NB4 (cell line): Measurements from ENCODE around the gene FAM120C.

Experiments used
- POLR2A ChIP-seq: IDR thresholded peaks from 2 replicates; pipeline ENCODE4 v1.6.1; 2011; ENCODE audit warnings: mild to moderate bottlenecking; ENCODE audit not compliant: insufficient read length; ENCODE audit errors: extremely low read depth
- TF ChIP-seq, protein P1 (sequence below): IDR thresholded peaks from one replicate; pipeline ENCODE4 v1.5.1; 2012; ENCODE audit warnings: low read depth, low read length

DNA sequence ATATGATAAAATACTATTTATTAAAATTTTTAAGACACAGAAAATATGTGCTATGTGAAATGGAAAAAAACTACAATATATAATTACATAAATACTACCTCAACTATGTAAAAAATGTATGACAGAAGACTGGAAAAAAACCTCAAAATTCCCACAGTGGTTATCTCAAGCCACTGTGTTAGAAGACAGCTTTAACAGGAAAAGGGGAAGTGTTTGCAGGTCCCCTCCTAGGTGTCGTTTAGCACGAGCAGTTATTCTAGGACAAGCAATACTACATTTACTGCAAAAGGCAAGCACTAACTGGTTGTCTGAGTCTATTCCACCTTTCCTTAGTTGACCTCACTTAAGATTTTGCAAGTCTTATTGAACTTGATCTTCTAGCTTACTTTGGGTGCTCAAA is 93.9 kb downstream of the FAM120C start:
- no peak for TF ChIP-seq POLR2A
- TF ChIP-seq, protein P1, sequence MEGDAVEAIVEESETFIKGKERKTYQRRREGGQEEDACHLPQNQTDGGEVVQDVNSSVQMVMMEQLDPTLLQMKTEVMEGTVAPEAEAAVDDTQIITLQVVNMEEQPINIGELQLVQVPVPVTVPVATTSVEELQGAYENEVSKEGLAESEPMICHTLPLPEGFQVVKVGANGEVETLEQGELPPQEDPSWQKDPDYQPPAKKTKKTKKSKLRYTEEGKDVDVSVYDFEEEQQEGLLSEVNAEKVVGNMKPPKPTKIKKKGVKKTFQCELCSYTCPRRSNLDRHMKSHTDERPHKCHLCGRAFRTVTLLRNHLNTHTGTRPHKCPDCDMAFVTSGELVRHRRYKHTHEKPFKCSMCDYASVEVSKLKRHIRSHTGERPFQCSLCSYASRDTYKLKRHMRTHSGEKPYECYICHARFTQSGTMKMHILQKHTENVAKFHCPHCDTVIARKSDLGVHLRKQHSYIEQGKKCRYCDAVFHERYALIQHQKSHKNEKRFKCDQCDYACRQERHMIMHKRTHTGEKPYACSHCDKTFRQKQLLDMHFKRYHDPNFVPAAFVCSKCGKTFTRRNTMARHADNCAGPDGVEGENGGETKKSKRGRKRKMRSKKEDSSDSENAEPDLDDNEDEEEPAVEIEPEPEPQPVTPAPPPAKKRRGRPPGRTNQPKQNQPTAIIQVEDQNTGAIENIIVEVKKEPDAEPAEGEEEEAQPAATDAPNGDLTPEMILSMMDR, result no peak
